ENCODE results near the gene HBZ.
"Not testable (repeated sequence)": the region's sequence is repeated elsewhere in the genome, so short reads cannot be mapped to it uniquely, and the experiment has no call there.

Gene HBZ

DNA sequence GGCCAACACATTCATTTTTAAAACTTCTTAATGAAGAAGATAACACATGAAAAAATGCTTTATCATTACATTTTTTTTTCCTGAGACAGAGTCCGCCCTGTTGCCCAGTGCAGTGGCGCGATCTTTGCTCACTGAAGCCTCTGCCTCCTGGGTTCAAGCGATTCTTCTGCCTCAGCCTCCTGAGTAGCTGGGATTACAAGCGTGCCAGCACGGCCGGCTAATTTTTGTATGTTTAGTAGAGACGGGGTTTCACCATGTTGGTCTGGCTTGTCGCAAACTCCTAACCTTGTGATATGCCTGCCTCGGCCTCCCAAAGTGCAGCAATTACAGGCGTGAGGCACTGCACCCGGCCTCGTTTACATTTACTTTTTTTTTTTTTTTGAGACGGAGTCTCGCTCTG lies 41.0 kb downstream of the HBZ start:
- H3K9me3 ChIP-seq = no peaks in the 10 kb centered on the region
- H4K20me1 ChIP-seq = peaks cover 95% of the 10 kb centered on the region
- H3K27me3 ChIP-seq = no peaks in the 10 kb centered on the region
- no peak overlapping the region for H3K4me2 ChIP-seq
- no peaks in the 10 kb centered on the region for H3K4me1 ChIP-seq
- no peak overlapping the region for H3K4me3 ChIP-seq
- no peak overlapping the region for H3K9ac ChIP-seq
- no peak for TF ChIP-seq Cebpa-rat (IDR thresholded peaks at IDR 0.05)
- H3K27ac ChIP-seq = no peak overlapping the region
- peaks cover 100% of the 10 kb centered on the region for H3K36me3 ChIP-seq

- Histone ChIP-seq H3K9me3 (no peaks in the 10 kb centered on the region), H3K36me3 (peaks cover 100% of the 10 kb centered on the region), H4K20me1 (peaks cover 95% of the 10 kb centered on the region), H3K4me3 (no peak overlapping the region), H3K4me2 (no peak overlapping the region), H3K27ac (no peak overlapping the region), H3K27me3 (no peaks in the 10 kb centered on the region), H3K4me1 (no peaks in the 10 kb centered on the region), H3K9ac (no peak overlapping the region)
- no peak for TF ChIP-seq Cebpa-rat (IDR thresholded peaks at IDR 0.05)
These were observed 42.1 kb downstream of the HBZ start for GRCh38 chr16:194516-194915.

DNA sequence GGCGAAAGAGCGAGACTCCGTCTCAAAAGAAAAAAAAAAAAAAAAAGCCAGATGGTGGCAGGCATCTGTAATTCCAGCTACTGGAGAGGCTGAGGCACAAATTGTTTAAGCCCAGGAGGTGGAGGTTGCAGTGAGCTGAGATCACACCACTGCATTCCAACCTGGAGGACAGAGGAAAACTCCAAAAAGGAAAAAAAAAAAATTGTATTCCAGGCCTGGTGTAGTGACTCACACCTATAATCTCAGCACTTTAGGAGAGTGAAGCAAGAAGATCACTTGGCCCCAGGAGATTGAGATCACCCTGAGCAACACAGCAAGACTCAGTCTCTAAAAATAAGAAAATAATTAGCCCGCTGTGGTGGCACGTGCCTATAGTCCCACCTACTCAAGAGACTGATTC lies 47.9 kb downstream of the HBZ start:
- Histone ChIP-seq H3K9ac (no peak overlapping the region), H4K20me1 (peaks cover 93% of the 10 kb centered on the region), H3K4me3 (no peak overlapping the region), H3K27ac (no peak overlapping the region), H3K4me1 (no peaks in the 10 kb centered on the region), H3K27me3 (no peaks in the 10 kb centered on the region), H3K9me3 (no peaks in the 10 kb centered on the region), H3K36me3 (peaks cover 100% of the 10 kb centered on the region), H3K4me2 (no peak overlapping the region)
- TF ChIP-seq Cebpa-rat (IDR thresholded peaks at IDR 0.05) = no peak

DNA sequence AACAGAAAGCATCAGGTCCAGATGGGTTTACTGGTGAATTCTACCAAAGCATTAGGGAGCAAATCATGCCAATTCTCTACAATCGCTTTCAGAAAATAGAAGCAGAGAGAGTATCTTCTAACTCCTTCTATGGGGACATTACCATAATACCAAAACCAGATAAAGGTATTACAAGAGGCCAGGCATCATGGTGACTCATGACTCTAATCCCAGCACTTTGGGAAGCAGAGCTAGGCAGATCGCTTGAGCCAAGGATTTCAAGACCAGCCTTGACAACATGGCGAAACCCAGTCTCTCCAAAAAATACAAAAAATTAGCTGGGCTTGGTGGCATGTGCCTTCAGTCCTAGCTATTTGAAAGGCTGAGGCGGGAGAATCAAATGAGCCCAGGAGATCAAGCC lies 50.8 kb downstream of the HBZ start:
- H4K20me1 ChIP-seq = peaks cover 95% of the 10 kb centered on the region
- no peaks in the 10 kb centered on the region for H3K27me3 ChIP-seq
- H3K27ac ChIP-seq = no peak overlapping the region
- no peak for TF ChIP-seq Cebpa-rat (IDR thresholded peaks at IDR 0.05)
- no peaks in the 10 kb centered on the region for H3K4me1 ChIP-seq
- no peak overlapping the region for H3K4me2 ChIP-seq
- H3K4me3 ChIP-seq = no peak overlapping the region
- no peak overlapping the region for H3K9ac ChIP-seq
- peaks cover 100% of the 10 kb centered on the region for H3K36me3 ChIP-seq
- no peaks in the 10 kb centered on the region for H3K9me3 ChIP-seq

DNA sequence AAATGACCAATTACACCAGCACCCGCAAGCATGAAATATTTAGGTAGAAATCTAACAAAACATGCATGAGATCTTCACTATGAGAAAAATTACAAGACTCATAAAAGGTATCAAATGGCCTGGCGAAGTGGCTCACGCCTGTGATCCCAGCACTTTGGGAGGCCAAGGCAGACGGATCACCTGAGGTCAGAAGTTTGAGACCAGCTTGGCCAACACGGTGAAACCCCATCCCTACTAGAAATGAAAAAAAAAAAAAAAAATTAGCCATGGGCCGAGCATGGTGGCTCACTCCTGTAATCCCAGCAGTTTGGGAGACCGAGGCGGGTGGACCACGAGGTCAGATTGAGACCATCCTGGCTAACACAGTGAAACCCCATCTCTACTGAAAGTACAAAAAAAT lies 51.6 kb downstream of the HBZ start:
- not testable (repeated sequence) for H3K4me2 ChIP-seq
- H3K36me3 ChIP-seq = peaks cover 100% of the 10 kb centered on the region

More for the DNA sequence above, 51.6 kb downstream of the HBZ start:
- not testable (repeated sequence) for H3K4me1 ChIP-seq, H3K9me3 ChIP-seq, H3K9ac ChIP-seq, H3K27ac ChIP-seq, H3K27me3 ChIP-seq, H3K4me3 ChIP-seq
- peaks cover 97% of the 10 kb centered on the region for H4K20me1 ChIP-seq

Measured in BLaER1 (cell line).